ENCODE results near the gene PDE4B.
A peak's percentile ranks its signal among the peaks of the same experiment; 100 is the strongest.

Gene PDE4B

GRCh38 chr1:65793359-65793732 lies 651 bp downstream of the PDE4B start:
- Histone ChIP-seq H3K4me3 (ENCODE audit: low read length, poor library complexity, severe bottlenecking) (peak overlapping the region; percentile 66), H3K27me3 (ENCODE audit: insufficient read depth, low read length, poor library complexity, severe bottlenecking) (no peaks in the 10 kb centered on the region), H3K9me3 (ENCODE audit: insufficient read depth, low read depth, low read length) (peaks cover 4% of the 10 kb centered on the region; the same call in 1 of the 2 replicates), H3F3A (ENCODE audit: low read depth) (no peaks in the 10 kb centered on the region), H3K36me3 (ENCODE audit: insufficient read depth, low read length) (no peaks in the 10 kb centered on the region), H3K79me2 (ENCODE audit: insufficient read depth, low read length) (no peaks in the 10 kb centered on the region), H3K4me1 (ENCODE audit: insufficient read depth, low read length, poor library complexity, severe bottlenecking) (peaks cover 3% of the 10 kb centered on the region), H3K4me2 (ENCODE audit: low read depth, low read length, poor library complexity, severe bottlenecking) (peak overlapping the region; percentile 65), H3K9me2 (replicated peaks; ENCODE audit: low read depth, low read length) (no peaks in the 10 kb centered on the region), H4K20me1 (ENCODE audit: insufficient read depth, low read length, poor library complexity, severe bottlenecking) (no peaks in the 10 kb centered on the region), H2AFZ (ENCODE audit: low read length) (peak overlapping the region; percentile 60; the same call in 1 of the 2 replicates), H3K9ac (ENCODE audit: low read depth, low read length, poor library complexity, severe bottlenecking) (peak overlapping the region; percentile 35)
- TF ChIP-seq EZH2phosphoT487 (IDR thresholded peaks at IDR 0.05; ENCODE audit: borderline replicate concordance) (no peak), CTCF (conservative IDR thresholded peaks at IDR 0.05; ENCODE audit: low read length) (no peak)

GRCh38 chr1:65795311-65795710 lies 2.6 kb downstream of the PDE4B start:
- TF ChIP-seq CTCF (conservative IDR thresholded peaks at IDR 0.05; ENCODE audit: low read length) (no peak), EZH2phosphoT487 (IDR thresholded peaks at IDR 0.05; ENCODE audit: borderline replicate concordance) (no peak)
- H3K4me1 ChIP-seq (ENCODE audit: insufficient read depth, low read length, poor library complexity, severe bottlenecking) = peaks cover 3% of the 10 kb centered on the region
- H3K9me3 ChIP-seq (ENCODE audit: insufficient read depth, low read depth, low read length) = no peaks in the 10 kb centered on the region
- H3K9ac ChIP-seq (ENCODE audit: low read depth, low read length, poor library complexity, severe bottlenecking) = no peak overlapping the region
- H3K4me2 ChIP-seq (ENCODE audit: low read depth, low read length, poor library complexity, severe bottlenecking) = no peak overlapping the region
- no peak overlapping the region for H2AFZ ChIP-seq (ENCODE audit: low read length)
- H3K9me2 ChIP-seq (replicated peaks; ENCODE audit: low read depth, low read length) = no peaks in the 10 kb centered on the region
- H4K20me1 ChIP-seq (ENCODE audit: insufficient read depth, low read length, poor library complexity, severe bottlenecking) = no peaks in the 10 kb centered on the region
- no peaks in the 10 kb centered on the region for H3K79me2 ChIP-seq (ENCODE audit: insufficient read depth, low read length)
- no peaks in the 10 kb centered on the region for H3F3A ChIP-seq (ENCODE audit: low read depth)
- H3K27me3 ChIP-seq (ENCODE audit: insufficient read depth, low read length, poor library complexity, severe bottlenecking) = no peaks in the 10 kb centered on the region
- no peaks in the 10 kb centered on the region for H3K36me3 ChIP-seq (ENCODE audit: insufficient read depth, low read length)
- no peak overlapping the region for H3K4me3 ChIP-seq (ENCODE audit: low read length, poor library complexity, severe bottlenecking)

GRCh38 chr1:65799601-65800000 lies 6.9 kb downstream of the PDE4B start:
- Histone ChIP-seq H3K9me3 (ENCODE audit: insufficient read depth, low read depth, low read length) (no peaks in the 10 kb centered on the region), H2AFZ (ENCODE audit: low read length) (peak overlapping the region; percentile 57; the same call in 1 of the 2 replicates), H3K9me2 (replicated peaks; ENCODE audit: low read depth, low read length) (no peaks in the 10 kb centered on the region), H4K20me1 (ENCODE audit: insufficient read depth, low read length, poor library complexity, severe bottlenecking) (no peaks in the 10 kb centered on the region), H3K4me3 (ENCODE audit: low read length, poor library complexity, severe bottlenecking) (no peak overlapping the region), H3F3A (ENCODE audit: low read depth) (no peaks in the 10 kb centered on the region), H3K4me2 (ENCODE audit: low read depth, low read length, poor library complexity, severe bottlenecking) (no peak overlapping the region), H3K9ac (ENCODE audit: low read depth, low read length, poor library complexity, severe bottlenecking) (no peak overlapping the region), H3K4me1 (ENCODE audit: insufficient read depth, low read length, poor library complexity, severe bottlenecking) (peaks cover 5% of the 10 kb centered on the region), H3K36me3 (ENCODE audit: insufficient read depth, low read length) (no peaks in the 10 kb centered on the region), H3K27me3 (ENCODE audit: insufficient read depth, low read length, poor library complexity, severe bottlenecking) (no peaks in the 10 kb centered on the region), H3K79me2 (ENCODE audit: insufficient read depth, low read length) (no peaks in the 10 kb centered on the region)
- no peak for TF ChIP-seq CTCF (conservative IDR thresholded peaks at IDR 0.05; ENCODE audit: low read length)
- TF ChIP-seq EZH2phosphoT487 (IDR thresholded peaks at IDR 0.05; ENCODE audit: borderline replicate concordance) = no peak

All from Loucy (cell line).